A673 (cell line): Measurements from ENCODE around the gene CAPN2.

ENCODE experiments used
- CTCF ChIP-seq: fragments of 300-800, 200-600 bp; sonication (generic); conservative IDR thresholded peaks from 2 replicates; pipeline ENCODE4 v1.5.1; 2017; ENCODE audit warnings: low read depth, mild to moderate bottlenecking, antibody characterized with exemption, low read length, moderate library complexity, mixed read lengths
- EZH2 ChIP-seq: fragments of 200-600 bp; sonication (generic); IDR thresholded peaks from 2 replicates; pipeline ENCODE4 v1.6.1; 2017; ENCODE audit warnings: borderline replicate concordance, low read depth, mild to moderate bottlenecking, mixed read lengths, antibody characterized with exemption, low read length; ENCODE audit not compliant: poor library complexity, severe bottlenecking

GRCh38 chr1:223747838-223748335, 35.5 kb downstream of the CAPN2 start:
- no peak for TF ChIP-seq CTCF
- TF ChIP-seq EZH2, result no peak
